HEK293T (cell line): ENCODE measurements around the gene CHRDL1.

Source experiments
- ARNT ChIP-seq: fragments of 450-650 bp; IDR thresholded peaks from 2 replicates; pipeline ENCODE4 v1.6.1; 2017; ENCODE audit warnings: mild to moderate bottlenecking
- FOXA1 ChIP-seq: fragments of 450-650 bp; IDR thresholded peaks from 2 replicates; pipeline ENCODE4 v1.6.1; 2016; ENCODE audit warnings: mild to moderate bottlenecking
- PKNOX1 ChIP-seq: fragments of 450-650 bp; IDR thresholded peaks from 2 replicates; pipeline ENCODE4 v1.6.1; 2016
- SP1 ChIP-seq: fragments of 450-650 bp; IDR thresholded peaks from 2 replicates; pipeline ENCODE4 v1.6.1; 2017

GRCh38 chrX:110806145-110806544 is 10.5 kb upstream of the CHRDL1 start:
- TF ChIP-seq FOXA1 (no peak), PKNOX1 (no peak), SP1 (no peak), ARNT (no peak)
